B cell (primary cell): ENCODE data around the gene SERPINA12.

Experiments
- EZH2 ChIP-seq: IDR thresholded peaks from 2 replicates; pipeline ENCODE4 v1.6.1; 2012; ENCODE audit warnings: borderline replicate concordance, low read depth, mild to moderate bottlenecking, moderate library complexity, low read length; ENCODE audit not compliant: insufficient read depth, poor library complexity, severe bottlenecking
- TF ChIP-seq, protein P1 (sequence below): fragments of 200-600 bp; IDR thresholded peaks from one replicate; pipeline ENCODE4 v1.8.0; 2022; ENCODE audit warnings: antibody characterized with exemption, mild to moderate bottlenecking

GRCh38 chr14:94450722-94451090 is 58.6 kb downstream of the SERPINA12 start:
- no peak for TF ChIP-seq EZH2
- TF ChIP-seq, protein P1, sequence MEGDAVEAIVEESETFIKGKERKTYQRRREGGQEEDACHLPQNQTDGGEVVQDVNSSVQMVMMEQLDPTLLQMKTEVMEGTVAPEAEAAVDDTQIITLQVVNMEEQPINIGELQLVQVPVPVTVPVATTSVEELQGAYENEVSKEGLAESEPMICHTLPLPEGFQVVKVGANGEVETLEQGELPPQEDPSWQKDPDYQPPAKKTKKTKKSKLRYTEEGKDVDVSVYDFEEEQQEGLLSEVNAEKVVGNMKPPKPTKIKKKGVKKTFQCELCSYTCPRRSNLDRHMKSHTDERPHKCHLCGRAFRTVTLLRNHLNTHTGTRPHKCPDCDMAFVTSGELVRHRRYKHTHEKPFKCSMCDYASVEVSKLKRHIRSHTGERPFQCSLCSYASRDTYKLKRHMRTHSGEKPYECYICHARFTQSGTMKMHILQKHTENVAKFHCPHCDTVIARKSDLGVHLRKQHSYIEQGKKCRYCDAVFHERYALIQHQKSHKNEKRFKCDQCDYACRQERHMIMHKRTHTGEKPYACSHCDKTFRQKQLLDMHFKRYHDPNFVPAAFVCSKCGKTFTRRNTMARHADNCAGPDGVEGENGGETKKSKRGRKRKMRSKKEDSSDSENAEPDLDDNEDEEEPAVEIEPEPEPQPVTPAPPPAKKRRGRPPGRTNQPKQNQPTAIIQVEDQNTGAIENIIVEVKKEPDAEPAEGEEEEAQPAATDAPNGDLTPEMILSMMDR = no peak
